Natural killer cell (primary cell): Measurements from ENCODE around the gene ANKH. TPM values are rescaled to one million over a fixed set of nuclear protein-coding genes. Genes with fewer than 3 reads are reported as not detected.
A peak's percentile ranks its signal among the peaks of the same experiment; 100 is the strongest.

Experiments
- ATAC-seq, 3 donors: fragments of 150-1000 bp in 2 of 3; fragments of 200-7000 bp in 1 of 3; cut with Tn5 transposase; 1 replicate in 1 of 3; 2 replicates in 2 of 3; pipeline ENCODE4 v1.10.0; 2021; ENCODE audit warnings: mild to moderate bottlenecking in 2 of 3, moderate library complexity in 2 of 3
- DNase-seq, 2 donors: peaks; one replicate each; pipeline versions ENCODE4 v3.0.0 to v3.0.0-alpha.2; 2013 to 2021; ENCODE audit warnings: mixed read lengths in 1 of 2
- H3K27ac ChIP-seq: one replicate; pipeline ENCODE4 v1.5.1; 2013; ENCODE audit warnings: mild to moderate bottlenecking, low read length
- H3K27me3 ChIP-seq: one replicate; pipeline ENCODE4 v1.6.1; 2013; ENCODE audit warnings: low read length; ENCODE audit not compliant: control insufficient read depth, insufficient read depth
- H3K36me3 ChIP-seq: one replicate; pipeline ENCODE4 v1.6.1; 2013; ENCODE audit warnings: low read length; ENCODE audit not compliant: control insufficient read depth, insufficient read depth
- H3K4me1 ChIP-seq: one replicate; pipeline ENCODE4 v1.6.1; 2013; ENCODE audit warnings: low read length; ENCODE audit not compliant: control insufficient read depth, insufficient read depth
- H3K4me3 ChIP-seq: one replicate; pipeline ENCODE4 v1.5.1; 2013; ENCODE audit warnings: low read length
- H3K9me3 ChIP-seq: one replicate; pipeline ENCODE4 v1.6.1; 2013; ENCODE audit warnings: low read length; ENCODE audit not compliant: control insufficient read depth, insufficient read depth
- H3K27ac Mint-ChIP-seq, 2 donors: one replicate each; pipeline ENCODE4 v1.8.0; 2022; ENCODE audit warnings: mild to moderate bottlenecking in 2 of 2, mixed read lengths in 2 of 2, moderate library complexity in 1 of 2
- H3K27me3 Mint-ChIP-seq, 2 donors: one replicate each; pipeline ENCODE4 v1.8.0; 2022; ENCODE audit warnings: low read depth in 2 of 2, mixed read lengths in 2 of 2
- H3K36me3 Mint-ChIP-seq: one replicate; pipeline ENCODE4 v1.8.0; 2022; ENCODE audit warnings: mixed read lengths
- H3K4me1 Mint-ChIP-seq, 2 donors: one replicate each; pipeline ENCODE4 v1.8.0; 2022; ENCODE audit warnings: mixed read lengths in 2 of 2
- H3K4me3 Mint-ChIP-seq: one replicate; pipeline ENCODE4 v1.8.0; 2022; ENCODE audit warnings: mild to moderate bottlenecking, moderate library complexity, mixed read lengths
- H3K9me3 Mint-ChIP-seq, 2 donors: one replicate each; pipeline ENCODE4 v1.8.0; 2022; ENCODE audit warnings: mixed read lengths in 2 of 2
- CTCF ChIP-seq: fragments of 200-600 bp; IDR thresholded peaks from one replicate; pipeline ENCODE4 v1.8.0; 2022; ENCODE audit warnings: antibody characterized with exemption
- WGBS: methylation state at CpG from one replicate; pipeline ENCODE4 v1.1.7; 2013; ENCODE audit warnings: missing lambda C conversion rate; ENCODE audit not compliant: insufficient coverage; 5-methylcytosine and 5-hydroxymethylcytosine counted together
- intact Hi-C: fragments of 100-400 bp; cut with micrococcal nuclease; formaldehyde crosslinking; loops from one replicate; pipeline ENCODE4 v1.14.2; 2022
- total RNA-seq, 4 donors: library from RNA; stranded (reverse); fragments of 120-200 nt in 1 of 4; gene quantifications; one replicate each; pipeline versions ENCODE4 v1.2.3 to v1.2.4, GENCODE V29; 2013 to 2022

Gene ANKH
- total RNA-seq, 3 donors from 2014 or later (not counting 1 experiment from before 2014, with no cell fraction given): 52.9 to 78.0 (median 63.8) TPM

- H3K4me3 ChIP-seq: no peak overlapping the region
- no peak overlapping the region for H3K4me3 Mint-ChIP-seq
- H3K4me1 Mint-ChIP-seq: peaks cover 13 to 29% of the 10 kb centered on the region in 2 donors
- H3K36me3 Mint-ChIP-seq: peaks cover 15% of the 10 kb centered on the region
- peak overlapping the region; percentile 42 to 72 for H3K27ac Mint-ChIP-seq
- intact Hi-C loops: no loop called here
- DNase-seq (no peak), ATAC-seq (no peak)
- H3K9me3 Mint-ChIP-seq: no peaks in the 10 kb centered on the region
- no peak for TF ChIP-seq CTCF
- H3K4me1 ChIP-seq: peaks cover 9% of the 10 kb centered on the region
- peaks cover 60% of the 10 kb centered on the region for H3K36me3 ChIP-seq
- WGBS: 98% methylated on average over 17 of the region's 17 CpGs
- no peak overlapping the region for H3K27ac ChIP-seq
- H3K27me3 Mint-ChIP-seq: no peaks in the 10 kb centered on the region
- no peaks in the 10 kb centered on the region for H3K9me3 ChIP-seq
- H3K27me3 ChIP-seq: no peaks in the 10 kb centered on the region
Observed at GRCh38 chr5:14712666-14713065, 158.9 kb downstream of the ANKH start.

GRCh38 chr5:14712131-14712530, 159.4 kb downstream of the ANKH start:
- H3K4me1 Mint-ChIP-seq: peaks cover 13 to 34% of the 10 kb centered on the region in 2 donors
- Histone ChIP-seq H3K27me3 (no peaks in the 10 kb centered on the region), H3K27ac (no peak overlapping the region), H3K4me1 (peaks cover 14% of the 10 kb centered on the region), H3K9me3 (no peaks in the 10 kb centered on the region), H3K36me3 (peaks cover 61% of the 10 kb centered on the region), H3K4me3 (no peak overlapping the region)
- no peaks in the 10 kb centered on the region for H3K27me3 Mint-ChIP-seq
- H3K4me3 Mint-ChIP-seq: no peak overlapping the region
- no peak for ATAC-seq
- no peaks in the 10 kb centered on the region for H3K9me3 Mint-ChIP-seq
- peaks cover 15% of the 10 kb centered on the region for H3K36me3 Mint-ChIP-seq
- no peak for TF ChIP-seq CTCF
- 95% methylated on average over 11 of the region's 11 CpGs for WGBS
- intact Hi-C loops: no loop called here
- DNase-seq: no peak
- H3K27ac Mint-ChIP-seq: peak overlapping the region; percentile 42 to 72

- 97% methylated on average over 28 of the region's 28 CpGs for WGBS
- no peak overlapping the region for H3K4me3 ChIP-seq
- Mint-ChIP-seq H3K27ac (peak overlapping the region; percentile 56 to 65), H3K27me3 (no peaks in the 10 kb centered on the region), H3K4me3 (no peak overlapping the region), H3K36me3 (peaks cover 15% of the 10 kb centered on the region), H3K4me1 (peaks cover 30 to 51% of the 10 kb centered on the region in 2 donors), H3K9me3 (no peaks in the 10 kb centered on the region)
- no peaks in the 10 kb centered on the region for H3K9me3 ChIP-seq
- H3K27ac ChIP-seq: no peak overlapping the region
- intact Hi-C loops: no loop called here
- no peak for TF ChIP-seq CTCF
- peaks cover 60% of the 10 kb centered on the region for H3K36me3 ChIP-seq
- peaks cover 23% of the 10 kb centered on the region for H3K4me1 ChIP-seq
- DNase-seq: no peak
- no peaks in the 10 kb centered on the region for H3K27me3 ChIP-seq
- ATAC-seq: no peak
Observed at GRCh38 chr5:14710313-14710994, 161.1 kb downstream of the ANKH start.

- H3K36me3 ChIP-seq: peaks cover 47% of the 10 kb centered on the region
- no peak overlapping the region for H3K4me3 ChIP-seq
- H3K4me1 ChIP-seq: peaks cover 23% of the 10 kb centered on the region
- H3K9me3 Mint-ChIP-seq: no peaks in the 10 kb centered on the region
- H3K36me3 Mint-ChIP-seq: peaks cover 15% of the 10 kb centered on the region
- peaks cover 36 to 58% of the 10 kb centered on the region in 2 donors for H3K4me1 Mint-ChIP-seq
- H3K9me3 ChIP-seq: no peaks in the 10 kb centered on the region
- H3K27me3 ChIP-seq: no peaks in the 10 kb centered on the region
- no peak for ATAC-seq
- no peaks in the 10 kb centered on the region for H3K27me3 Mint-ChIP-seq
- WGBS: 62% methylated on average over 4 of the region's 5 CpGs
- peak overlapping the region; percentile 88 to 91 for H3K27ac Mint-ChIP-seq
- no peak for TF ChIP-seq CTCF
- peak overlapping the region; percentile 19 for H3K27ac ChIP-seq
- DNase-seq: no peak
- intact Hi-C loops: loop anchor here (5.0 kb wide), 1 partner anchor 41 kb away; no protein-coding TSS in a partner anchor
- no peak overlapping the region for H3K4me3 Mint-ChIP-seq
Observed at GRCh38 chr5:14708551-14708950, 163.0 kb downstream of the ANKH start.
